Mesodermal cell (in vitro differentiated cells): Measurements from ENCODE around the gene CEPT1.

ENCODE experiments used
- H3K27ac ChIP-seq: 2 replicates; pipeline ENCODE4 v1.7.0; 2013; ENCODE audit warnings: mild to moderate bottlenecking, low read depth, low read length, moderate library complexity; ENCODE audit not compliant: severe bottlenecking
- H3K36me3 ChIP-seq: 2 replicates; pipeline ENCODE4 v1.7.1; 2013; ENCODE audit warnings: mild to moderate bottlenecking, low read length, moderate library complexity; ENCODE audit not compliant: control insufficient read depth, insufficient read depth
- H3K4me1 ChIP-seq: one replicate; pipeline ENCODE4 v1.7.1; 2013; ENCODE audit warnings: mild to moderate bottlenecking, low read length; ENCODE audit not compliant: insufficient read depth, control insufficient read depth, poor library complexity, severe bottlenecking
- H3K4me3 ChIP-seq: 2 replicates; pipeline ENCODE4 v1.7.0; 2013; ENCODE audit warnings: low read length, control low read depth, mild to moderate bottlenecking; ENCODE audit not compliant: insufficient read depth, poor library complexity, severe bottlenecking; ENCODE audit errors: extremely low read depth
- H3K9me3 ChIP-seq: 2 replicates; pipeline ENCODE4 v1.7.1; 2013; ENCODE audit warnings: mild to moderate bottlenecking, low read length, moderate library complexity; ENCODE audit not compliant: control insufficient read depth
- WGBS, 2 experiments: methylation state at CpG; one replicate each; pipeline ENCODE4 v1.1.5; 2013; ENCODE audit warnings: missing lambda C conversion rate in 2 of 2; ENCODE audit not compliant: insufficient coverage in 2 of 2; 5-methylcytosine and 5-hydroxymethylcytosine counted together

CEPT1 gene

GRCh38 chr1:111202366-111202706 is 62.3 kb downstream of the CEPT1 start:
- Histone ChIP-seq H3K27ac (no peak overlapping the region), H3K4me3 (no peak overlapping the region), H3K36me3 (no peaks in the 10 kb centered on the region), H3K9me3 (no peaks in the 10 kb centered on the region), H3K4me1 (peaks cover 5% of the 10 kb centered on the region)
- WGBS, 2 experiments = no CpG with 5 or more reads among the region's 1 CpG

DNA sequence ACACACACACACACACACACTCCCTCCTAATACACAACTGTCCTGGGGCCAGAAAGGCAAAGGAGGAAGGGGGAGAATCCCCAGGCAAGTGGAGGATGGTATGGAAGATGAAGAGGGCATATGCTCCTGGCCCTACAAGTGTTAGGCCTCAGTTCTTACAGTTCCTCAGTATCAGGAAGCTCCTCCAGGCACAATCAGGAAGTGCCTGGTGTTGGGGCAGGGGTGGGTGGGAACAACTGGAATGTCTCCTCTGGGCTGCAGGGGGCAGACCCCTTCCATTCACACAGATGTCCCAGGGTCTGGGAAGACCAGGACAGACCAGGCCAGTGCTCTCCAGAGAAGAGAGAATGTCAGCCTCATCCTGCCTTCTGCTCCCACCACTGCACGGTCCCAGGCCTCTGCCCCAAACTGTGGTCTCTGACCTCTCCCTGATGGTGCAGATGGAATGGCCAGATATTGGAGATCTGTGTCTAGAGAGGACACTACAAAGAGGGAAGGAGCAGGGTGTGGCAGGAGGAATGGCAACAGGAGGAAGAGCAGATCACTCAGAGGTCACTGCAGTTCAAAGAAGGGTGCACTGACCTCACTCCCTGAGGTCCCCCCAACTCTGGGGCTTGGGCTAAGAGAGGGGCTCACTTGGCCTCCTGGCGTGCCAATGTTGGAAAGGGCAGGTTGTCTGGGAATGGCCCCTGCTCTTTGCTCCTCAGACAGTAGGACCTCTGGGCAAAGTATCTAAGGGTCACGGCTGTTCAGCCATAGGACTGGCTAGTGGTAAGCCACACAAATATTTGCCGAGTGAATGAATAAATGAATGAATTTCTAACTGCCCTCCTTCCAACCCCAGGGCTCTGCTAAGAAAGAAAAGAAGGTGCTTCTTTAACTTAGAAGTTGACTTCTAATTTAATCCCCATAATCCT is 62.9 kb downstream of the CEPT1 start:
- WGBS, 2 experiments = 90 to 100% methylated on average over 1 to 3 of the region's 4 CpGs
- Histone ChIP-seq H3K9me3 (no peaks in the 10 kb centered on the region), H3K36me3 (no peaks in the 10 kb centered on the region), H3K27ac (no peak overlapping the region), H3K4me3 (no peak overlapping the region), H3K4me1 (peaks cover 5% of the 10 kb centered on the region)

GRCh38 chr1:111203681-111204200 is 63.7 kb downstream of the CEPT1 start:
- Histone ChIP-seq H3K27ac (no peak overlapping the region), H3K9me3 (no peaks in the 10 kb centered on the region), H3K4me3 (no peak overlapping the region), H3K36me3 (no peaks in the 10 kb centered on the region), H3K4me1 (peaks cover 5% of the 10 kb centered on the region)
- WGBS, 2 experiments = 96 to 97% methylated on average over 17 to 36 of the region's 41 CpGs

GRCh38 chr1:111204201-111204982 is 64.4 kb downstream of the CEPT1 start:
- Histone ChIP-seq H3K27ac (no peak overlapping the region), H3K36me3 (no peaks in the 10 kb centered on the region), H3K4me3 (no peak overlapping the region), H3K4me1 (peaks cover 5% of the 10 kb centered on the region), H3K9me3 (no peaks in the 10 kb centered on the region)
- WGBS, 2 experiments = 95 to 98% methylated on average over 47 to 61 of the region's 61 CpGs

GRCh38 chr1:111204983-111205713 is 65.1 kb downstream of the CEPT1 start:
- H3K36me3 ChIP-seq = no peaks in the 10 kb centered on the region
- 82 to 92% methylated on average over 7 to 8 of the region's 9 CpGs for WGBS, 2 experiments
- no peak overlapping the region for H3K4me3 ChIP-seq
- H3K27ac ChIP-seq = no peak overlapping the region
- no peaks in the 10 kb centered on the region for H3K9me3 ChIP-seq
- peaks cover 5% of the 10 kb centered on the region for H3K4me1 ChIP-seq

GRCh38 chr1:111205714-111206050 is 65.7 kb downstream of the CEPT1 start:
- Histone ChIP-seq H3K36me3 (no peaks in the 10 kb centered on the region), H3K27ac (no peak overlapping the region), H3K4me3 (no peak overlapping the region), H3K4me1 (peaks cover 5% of the 10 kb centered on the region), H3K9me3 (no peaks in the 10 kb centered on the region)
- WGBS, 2 experiments = no CpG with 5 or more reads among the region's 2 CpGs

DNA sequence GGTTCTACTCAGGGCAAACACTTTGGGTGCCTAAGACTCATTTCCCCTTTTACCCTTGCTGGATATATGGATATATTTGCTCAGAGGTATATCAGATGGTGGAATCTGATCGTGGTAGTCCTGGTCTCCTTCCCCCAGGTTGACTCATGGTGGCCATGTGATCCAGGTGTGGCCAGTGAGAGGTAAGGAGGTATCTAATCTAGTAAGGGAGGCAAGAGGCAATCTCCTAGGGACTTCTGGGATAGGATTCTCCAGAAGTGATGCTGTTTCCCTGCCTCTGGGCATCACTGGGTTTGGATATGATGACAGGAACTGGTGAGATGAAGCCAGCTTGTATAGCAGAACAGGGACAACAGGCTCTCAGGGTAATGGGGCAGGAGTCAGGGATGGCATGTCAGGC is 68.9 kb downstream of the CEPT1 start:
- H3K4me1 ChIP-seq = peaks cover 9% of the 10 kb centered on the region
- H3K27ac ChIP-seq = no peak overlapping the region
- no peaks in the 10 kb centered on the region for H3K9me3 ChIP-seq
- WGBS, 2 experiments = 83% methylated on average over 1 of the region's 1 CpG; no CpG with 5 or more reads in 1 of the 2 experiments
- no peak overlapping the region for H3K4me3 ChIP-seq
- no peaks in the 10 kb centered on the region for H3K36me3 ChIP-seq

- no peak overlapping the region for H3K27ac ChIP-seq
- peaks cover 14% of the 10 kb centered on the region for H3K4me1 ChIP-seq
- H3K36me3 ChIP-seq = no peaks in the 10 kb centered on the region
- no peak overlapping the region for H3K4me3 ChIP-seq
- no peaks in the 10 kb centered on the region for H3K9me3 ChIP-seq
- 33 to 83% methylated on average over 1 to 3 of the region's 4 CpGs for WGBS, 2 experiments
Measured at GRCh38 chr1:111209622-111210021, 69.6 kb downstream of the CEPT1 start.

DNA sequence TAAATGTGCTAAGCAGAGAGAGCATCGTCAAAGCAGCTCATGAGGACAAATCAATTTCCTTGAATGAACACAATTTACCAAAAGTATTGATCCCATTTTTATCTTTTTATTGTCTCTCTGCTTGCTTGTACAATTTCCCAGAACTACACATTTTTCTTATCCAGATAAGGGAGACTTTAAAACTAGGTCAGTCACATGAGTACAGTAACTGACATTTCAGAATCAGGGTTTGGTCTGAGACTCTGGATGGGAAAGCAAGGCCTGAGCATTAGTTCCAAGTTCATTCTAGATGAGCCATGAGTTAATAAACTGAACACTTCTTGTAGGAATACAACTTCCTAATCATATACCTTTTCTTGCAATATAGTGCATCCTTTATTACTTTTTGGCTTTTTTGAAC is 71.9 kb downstream of the CEPT1 start:
- no peak overlapping the region for H3K27ac ChIP-seq
- WGBS, 2 experiments = 100% methylated on average over 1 of the region's 1 CpG
- H3K4me3 ChIP-seq = no peak overlapping the region
- H3K4me1 ChIP-seq = peaks cover 23% of the 10 kb centered on the region
- H3K36me3 ChIP-seq = no peaks in the 10 kb centered on the region
- H3K9me3 ChIP-seq = no peaks in the 10 kb centered on the region

GRCh38 chr1:111212634-111213335 is 72.8 kb downstream of the CEPT1 start:
- H3K36me3 ChIP-seq = no peaks in the 10 kb centered on the region
- H3K9me3 ChIP-seq = no peaks in the 10 kb centered on the region
- H3K4me1 ChIP-seq = peaks cover 23% of the 10 kb centered on the region
- H3K27ac ChIP-seq = no peak overlapping the region
- 88 to 96% methylated on average over 2 to 3 of the region's 5 CpGs for WGBS, 2 experiments
- no peak overlapping the region for H3K4me3 ChIP-seq
